Thyroid gland (tissue), 4 donors: ENCODE data around the gene RABIF. TPM values are rescaled to one million over a fixed set of nuclear protein-coding genes. Genes with fewer than 3 reads are reported as not detected.
"Not testable (repeated sequence)": the region's sequence is repeated elsewhere in the genome, so short reads cannot be mapped to it uniquely, and the experiment has no call there.

Experiments
- DNase-seq, 2 donors: peaks; one replicate each; pipeline ENCODE4 v3.0.0-alpha.2; 2019
- H3K27ac ChIP-seq, 3 donors: fragments of 200-600 bp; sonication (generic); 1 replicate in 2 of 3; 2 replicates in 1 of 3; pipeline ENCODE4 v1.5.1; 2016 to 2019; ENCODE audit warnings: mild to moderate bottlenecking in 1 of 3, moderate library complexity in 1 of 3
- H3K27me3 ChIP-seq: fragments of 200-600 bp; sonication (generic); one replicate; pipeline ENCODE4 v1.5.1; 2019
- H3K36me3 ChIP-seq, 2 donors: fragments of 200-600 bp; sonication (generic); one replicate each; pipeline ENCODE4 v1.5.1; 2016 to 2019
- H3K4me1 ChIP-seq, 2 donors: fragments of 200-600 bp; sonication (generic); one replicate each; pipeline ENCODE4 v1.5.1; 2017 to 2019
- H3K4me3 ChIP-seq, 3 donors: fragments of 200-600 bp; sonication (generic); replicated peaks in 1 of 3; 1 replicate in 2 of 3; 2 replicates in 1 of 3; pipeline ENCODE4 v1.5.1; 2016; ENCODE audit warnings: mild to moderate bottlenecking in 1 of 3
- H3K9me3 ChIP-seq: fragments of 200-600 bp; sonication (generic); one replicate; pipeline ENCODE4 v1.5.1; 2017
- POLR2A ChIP-seq, 2 donors: fragments of 450-650 bp; IDR thresholded peaks; one replicate each; pipeline ENCODE4 v1.6.1; 2017; ENCODE audit warnings: antibody characterized with exemption in 2 of 2, mild to moderate bottlenecking in 2 of 2, moderate library complexity in 1 of 2
- WGBS, 2 donors: methylation state at CpG; one replicate each; pipeline ENCODE4 v1.1.5; 2017; 5-methylcytosine and 5-hydroxymethylcytosine counted together
- intact Hi-C: fragments of 100-400 bp; cut with DNase I; formaldehyde crosslinking; loops from one replicate; pipeline ENCODE4 v1.15.1; 2023
- total RNA-seq, 4 donors: library from RNA; depleted of rRNA; stranded (reverse); fragments of >200 nt; gene quantifications; one replicate each; pipeline ENCODE4 v1.2.3, GENCODE V29; 2016
- TF ChIP-seq, protein P1 (sequence below), 6 experiments: fragments of 200-600 bp in 3 of 6; fragments of 450-650 bp in 3 of 6; sonication (generic) in 3 of 6; IDR thresholded peaks; one replicate each; pipeline ENCODE4 v1.5.1; 2016 to 2019; ENCODE audit warnings: antibody characterized with exemption in 6 of 6, mild to moderate bottlenecking in 2 of 6, inconsistent platforms in 1 of 6, moderate library complexity in 1 of 6

RABIF gene
- total RNA-seq, 4 donors from 2014 or later, result 6.1 to 10.7 (median 7.8) TPM

DNA sequence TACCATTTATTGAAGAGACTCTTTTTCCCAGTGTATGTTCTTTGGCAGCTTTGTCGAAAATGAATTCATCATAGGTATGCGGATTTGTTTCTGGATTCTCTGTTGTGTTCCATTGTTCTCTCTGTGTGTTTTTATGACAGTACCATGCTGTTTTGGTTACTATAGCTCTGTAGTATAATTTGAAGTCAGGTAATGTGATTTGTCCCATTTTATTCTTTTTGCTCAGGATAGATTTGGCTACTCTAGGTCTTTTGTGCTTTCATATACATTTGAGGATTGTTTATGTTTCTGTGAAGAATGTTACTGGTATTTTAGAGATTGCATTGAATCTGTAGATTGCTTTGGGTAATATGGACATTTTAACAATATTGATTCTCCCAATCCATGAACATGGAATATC, 43.5 kb upstream of the RABIF start:
- H3K27me3 ChIP-seq, result no peaks in the 10 kb centered on the region
- no peaks in the 10 kb centered on the region for H3K4me1 ChIP-seq
- H3K4me3 ChIP-seq, result no peak overlapping the region
- H3K36me3 ChIP-seq, result no peaks in the 10 kb centered on the region
- no peaks in the 10 kb centered on the region for H3K9me3 ChIP-seq
- DNase-seq, result no peak
- TF ChIP-seq POLR2A (IDR thresholded peaks at IDR 0.05), result no peak
- TF ChIP-seq, protein P1, sequence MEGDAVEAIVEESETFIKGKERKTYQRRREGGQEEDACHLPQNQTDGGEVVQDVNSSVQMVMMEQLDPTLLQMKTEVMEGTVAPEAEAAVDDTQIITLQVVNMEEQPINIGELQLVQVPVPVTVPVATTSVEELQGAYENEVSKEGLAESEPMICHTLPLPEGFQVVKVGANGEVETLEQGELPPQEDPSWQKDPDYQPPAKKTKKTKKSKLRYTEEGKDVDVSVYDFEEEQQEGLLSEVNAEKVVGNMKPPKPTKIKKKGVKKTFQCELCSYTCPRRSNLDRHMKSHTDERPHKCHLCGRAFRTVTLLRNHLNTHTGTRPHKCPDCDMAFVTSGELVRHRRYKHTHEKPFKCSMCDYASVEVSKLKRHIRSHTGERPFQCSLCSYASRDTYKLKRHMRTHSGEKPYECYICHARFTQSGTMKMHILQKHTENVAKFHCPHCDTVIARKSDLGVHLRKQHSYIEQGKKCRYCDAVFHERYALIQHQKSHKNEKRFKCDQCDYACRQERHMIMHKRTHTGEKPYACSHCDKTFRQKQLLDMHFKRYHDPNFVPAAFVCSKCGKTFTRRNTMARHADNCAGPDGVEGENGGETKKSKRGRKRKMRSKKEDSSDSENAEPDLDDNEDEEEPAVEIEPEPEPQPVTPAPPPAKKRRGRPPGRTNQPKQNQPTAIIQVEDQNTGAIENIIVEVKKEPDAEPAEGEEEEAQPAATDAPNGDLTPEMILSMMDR (IDR thresholded peaks at IDR 0.05), result no peak
- no peak overlapping the region for H3K27ac ChIP-seq
- intact Hi-C loops, result loop anchor here (5.0 kb wide), 1 partner anchor 70 kb away; no protein-coding TSS in a partner anchor
- WGBS, 2 donors, result 96 to 99% methylated on average over 2 of the region's 2 CpGs

DNA sequence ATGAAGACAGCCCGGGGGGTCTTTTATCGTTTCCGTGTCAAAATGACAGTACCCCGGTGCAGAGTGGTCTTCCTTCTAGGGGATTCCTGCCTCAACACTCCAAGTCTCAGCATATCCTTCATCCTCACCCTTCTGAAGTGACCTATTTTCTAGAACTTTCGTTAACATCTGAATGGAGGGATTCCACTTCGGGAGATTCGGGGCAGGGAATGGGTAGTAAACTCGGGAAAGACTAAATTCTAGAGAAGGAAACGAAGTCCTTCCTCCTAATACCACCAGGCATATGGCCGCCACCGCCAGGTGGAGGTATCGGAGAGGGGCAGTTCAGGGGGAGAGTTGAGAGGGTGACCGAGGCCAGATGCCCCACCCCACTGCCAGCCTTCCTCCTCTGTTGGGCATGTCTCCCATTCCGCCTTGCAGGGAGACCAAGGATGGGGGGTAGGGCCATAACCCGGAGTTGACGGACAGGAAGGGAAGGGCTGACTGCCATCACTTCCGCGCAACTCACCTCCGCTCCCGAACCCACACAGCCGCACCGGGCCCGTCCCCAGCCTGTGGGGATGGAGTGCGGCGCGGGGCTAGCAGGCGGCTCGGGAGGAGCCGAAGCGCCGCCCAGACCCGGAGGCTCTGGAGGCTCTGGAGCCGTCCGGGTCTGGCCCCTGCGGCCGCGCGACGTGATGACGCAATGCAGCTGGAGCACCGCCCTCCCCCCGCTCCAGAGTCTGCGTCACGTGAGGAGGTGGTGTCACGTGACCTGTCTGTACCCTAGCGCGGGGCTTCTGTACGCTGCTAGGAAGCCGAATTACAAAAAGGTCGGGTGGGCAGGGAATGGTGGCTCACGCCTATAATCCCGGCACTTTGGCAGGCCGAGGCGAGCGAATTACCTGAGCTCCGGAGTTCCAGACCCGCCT, 37.9 kb upstream of the RABIF start, which contains the start of gene KLHL12:
Gene KLHL12, minus strand, starts transcription at position 654 of the 911 bp plus-strand sequence. CDS start 2,072 bp downstream, outside the sequence.
- intact Hi-C loops, result no loop called here
- TF ChIP-seq, protein P1 (IDR thresholded peaks at IDR 0.05), result peak; percentile 15 to 69 (median 52)
- TF ChIP-seq POLR2A (IDR thresholded peaks at IDR 0.05), result peak in 1 of 2 donors; percentile 93

DNA sequence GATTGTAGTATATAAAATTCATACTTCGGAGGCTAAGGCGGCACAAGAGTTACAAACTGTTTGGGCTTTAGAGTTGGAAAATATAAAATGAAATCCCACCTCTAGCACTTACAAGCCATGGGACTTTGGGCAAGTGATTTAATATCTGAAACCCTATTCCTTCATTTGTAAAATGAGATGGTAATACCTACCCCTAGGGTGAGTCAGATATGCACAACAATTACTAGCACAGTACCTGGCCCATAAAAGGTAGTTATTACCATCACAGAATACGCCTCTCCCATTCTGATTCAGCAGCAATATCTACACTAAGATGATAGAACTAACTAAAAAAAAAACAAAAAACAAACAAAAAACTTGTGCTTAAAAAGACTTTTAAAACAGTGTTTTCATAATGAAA, 34.6 kb upstream of the RABIF start:
- H3K4me3 ChIP-seq, result no peak overlapping the region
- H3K9me3 ChIP-seq, result no peaks in the 10 kb centered on the region
- TF ChIP-seq, protein P1 (IDR thresholded peaks at IDR 0.05), result no peak
- no peak for TF ChIP-seq POLR2A (IDR thresholded peaks at IDR 0.05)
- DNase-seq, result no peak
- no peak overlapping the region for H3K27ac ChIP-seq
- H3K4me1 ChIP-seq, result peaks cover 8 to 10% of the 10 kb centered on the region in 2 donors
- no peaks in the 10 kb centered on the region for H3K27me3 ChIP-seq
- 93 to 95% methylated on average over 3 of the region's 3 CpGs for WGBS, 2 donors
- intact Hi-C loops, result no loop called here
- H3K36me3 ChIP-seq, result peaks cover 9 to 11% of the 10 kb centered on the region in 2 donors

More for the DNA sequence above, 37.9 kb upstream of the RABIF start, which contains the start of gene KLHL12:
- Histone ChIP-seq H3K27me3 (no peaks in the 10 kb centered on the region), H3K36me3 (no peaks in the 10 kb centered on the region), H3K9me3 (no peaks in the 10 kb centered on the region), H3K4me3 (peak within 1 kb of the TSS; percentile 16 to 65 (median 47)), H3K27ac (peak within 1 kb of the TSS; percentile 69 to 95 (median 86)), H3K4me1 (peaks cover 5 to 10% of the 10 kb centered on the region in 2 donors)
- DNase-seq, result peak; percentile 96
- 2% methylated on average over 17 to 20 of the region's 57 CpGs for WGBS, 2 donors

DNA sequence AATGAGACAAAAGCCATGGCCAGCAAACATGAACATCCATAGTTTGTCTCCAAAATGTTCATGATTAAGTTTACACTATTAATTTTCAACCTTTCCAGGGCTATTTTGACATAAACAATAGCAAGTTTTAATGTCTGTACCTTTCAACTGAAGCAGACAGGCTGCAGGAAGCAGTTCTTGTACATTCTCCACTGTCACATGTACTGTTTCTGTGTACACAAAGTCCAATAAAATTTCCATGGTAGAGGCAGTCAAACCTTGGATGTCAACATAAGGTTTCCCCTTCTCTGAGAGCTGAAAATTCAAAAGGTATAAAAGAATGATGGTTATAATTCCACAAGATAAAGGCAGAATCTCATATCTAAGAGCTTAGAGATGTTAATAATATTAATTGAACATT, 30.7 kb upstream of the RABIF start:
- Histone ChIP-seq H3K9me3 (no peaks in the 10 kb centered on the region), H3K36me3 (peaks cover 40 to 42% of the 10 kb centered on the region in 2 donors), H3K4me3 (no peak overlapping the region), H3K4me1 (peaks cover 3 to 4% of the 10 kb centered on the region in 2 donors), H3K27ac (no peak overlapping the region), H3K27me3 (no peaks in the 10 kb centered on the region)
- intact Hi-C loops, result no loop called here
- no peak for TF ChIP-seq POLR2A (IDR thresholded peaks at IDR 0.05)
- TF ChIP-seq, protein P1 (IDR thresholded peaks at IDR 0.05), result no peak
- DNase-seq, result no peak

DNA sequence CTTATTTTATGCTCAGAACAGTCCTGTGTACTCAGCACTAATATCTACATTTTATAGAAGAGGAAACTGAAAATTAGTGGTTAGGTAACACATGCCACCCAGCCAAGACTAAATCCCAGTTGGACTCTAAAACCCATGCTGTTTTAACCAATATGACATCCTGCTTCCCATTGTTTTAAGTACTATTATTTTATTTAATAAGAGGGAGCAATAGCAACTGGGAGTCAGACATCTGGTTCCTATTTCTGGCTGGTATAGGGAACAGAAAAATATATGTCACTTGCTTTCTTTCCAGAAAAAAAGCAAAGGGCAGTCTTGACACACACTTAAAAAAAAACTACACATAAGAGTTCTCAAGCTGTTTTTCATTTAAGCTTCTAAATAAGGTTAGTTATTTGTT, 26.2 kb upstream of the RABIF start:
- Histone ChIP-seq H3K36me3 (peaks cover 54 to 66% of the 10 kb centered on the region in 2 donors), H3K4me1 (no peaks in the 10 kb centered on the region), H3K27ac (no peak overlapping the region), H3K9me3 (no peaks in the 10 kb centered on the region), H3K4me3 (no peak overlapping the region), H3K27me3 (no peaks in the 10 kb centered on the region)
- intact Hi-C loops, result no loop called here
- TF ChIP-seq, protein P1 (IDR thresholded peaks at IDR 0.05), result no peak
- TF ChIP-seq POLR2A (IDR thresholded peaks at IDR 0.05), result no peak
- no peak for DNase-seq

DNA sequence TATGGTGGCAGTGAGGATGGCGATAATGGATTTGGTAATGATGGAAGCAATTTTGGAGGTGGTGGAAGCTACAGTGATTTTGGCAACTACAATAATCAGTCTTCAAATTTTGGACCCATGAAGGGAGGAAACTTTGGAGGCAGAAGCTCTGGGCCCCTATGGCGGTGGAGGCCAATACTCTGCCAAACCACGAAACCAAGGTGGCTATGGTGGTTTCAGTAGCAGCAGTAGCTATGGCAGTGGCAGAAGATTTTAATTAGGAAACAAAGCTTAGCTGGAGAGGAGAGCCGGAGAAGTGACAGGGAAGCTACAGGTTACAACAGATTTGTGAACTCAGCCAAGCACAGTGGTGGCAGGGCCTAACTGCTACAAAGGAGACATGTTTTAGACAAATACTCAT, 23.5 kb upstream of the RABIF start:
- H3K4me1 ChIP-seq, H3K27ac ChIP-seq, H3K9me3 ChIP-seq, DNase-seq, intact Hi-C loops, H3K4me3 ChIP-seq, H3K27me3 ChIP-seq: not testable (repeated sequence)
- H3K36me3 ChIP-seq, result peaks cover 50 to 75% of the 10 kb centered on the region in 2 donors
- WGBS, 2 donors, result 94% methylated on average over 4 of the region's 4 CpGs
